H9 (cell line): ENCODE data around the gene G2E3. TPM values are rescaled to one million over a fixed set of nuclear protein-coding genes. Genes with fewer than 3 reads are reported as not detected.

Source experiments
- DNase-seq: peaks from one replicate; pipeline ENCODE4 v3.0.0-alpha.2; 2017
- H2AFZ ChIP-seq: one replicate; pipeline ENCODE4 v1.6.1; 2013; ENCODE audit warnings: mild to moderate bottlenecking, low read length, control low read depth, moderate library complexity
- H2AK5ac ChIP-seq: 2 replicates; pipeline ENCODE4 v1.6.1; 2013; ENCODE audit warnings: low read length, control low read depth, mixed read lengths; ENCODE audit not compliant: insufficient read length
- H2BK120ac ChIP-seq: one replicate; pipeline ENCODE4 v1.6.1; 2013; ENCODE audit warnings: low read depth, mild to moderate bottlenecking, low read length, control low read depth, inconsistent platforms; ENCODE audit not compliant: poor library complexity, severe bottlenecking
- H2BK12ac ChIP-seq: 2 replicates; pipeline ENCODE4 v1.6.1; 2013; ENCODE audit warnings: low read length, control low read depth, mixed read lengths, low read depth; ENCODE audit not compliant: insufficient read length
- H2BK15ac ChIP-seq: 2 replicates; pipeline ENCODE4 v1.6.1; 2013; ENCODE audit warnings: low read depth, low read length, control low read depth
- H2BK20ac ChIP-seq: one replicate; pipeline ENCODE4 v1.6.1; 2013; ENCODE audit warnings: low read depth, mild to moderate bottlenecking, low read length, control low read depth, inconsistent platforms; ENCODE audit not compliant: poor library complexity, severe bottlenecking
- H2BK5ac ChIP-seq: 2 replicates; pipeline ENCODE4 v1.6.1; 2013; ENCODE audit warnings: low read length, control low read depth, mixed read lengths; ENCODE audit not compliant: insufficient read length
- H3K14ac ChIP-seq: 2 replicates; pipeline ENCODE4 v1.6.1; 2013; ENCODE audit warnings: low read length, control low read depth; ENCODE audit not compliant: insufficient read depth
- H3K18ac ChIP-seq: 2 replicates; pipeline ENCODE4 v1.6.1; 2013; ENCODE audit warnings: low read depth, mild to moderate bottlenecking, mixed read lengths, low read length, control low read depth; ENCODE audit not compliant: insufficient read length
- H3K23ac ChIP-seq: 2 replicates; pipeline ENCODE4 v1.6.1; 2013; ENCODE audit warnings: low read length, control low read depth, mixed read lengths, low read depth; ENCODE audit not compliant: insufficient read length
- H3K23me2 ChIP-seq: 2 replicates; pipeline ENCODE4 v1.6.1; 2013; ENCODE audit warnings: low read depth, mild to moderate bottlenecking, mixed read lengths, low read length, control low read depth; ENCODE audit not compliant: insufficient read length, poor library complexity, severe bottlenecking
- H3K27ac ChIP-seq: 2 replicates; pipeline ENCODE4 v1.5.1; 2013; ENCODE audit warnings: low read length, control low read depth, mixed read lengths, low read depth; ENCODE audit not compliant: insufficient read length
- H3K27me3 ChIP-seq: 2 replicates; pipeline ENCODE4 v1.6.1; 2013; ENCODE audit warnings: low read length, control low read depth, inconsistent platforms; ENCODE audit not compliant: insufficient read depth
- H3K4ac ChIP-seq: 2 replicates; pipeline ENCODE4 v1.6.1; 2013; ENCODE audit warnings: low read depth, mild to moderate bottlenecking, control low read depth, inconsistent platforms, low read length, moderate library complexity
- H3K4me1 ChIP-seq: 2 replicates; pipeline ENCODE4 v1.6.1; 2013; ENCODE audit warnings: low read length, control low read depth, inconsistent platforms; ENCODE audit not compliant: insufficient read depth
- H3K4me2 ChIP-seq: 2 replicates; pipeline ENCODE4 v1.6.1; 2013; ENCODE audit warnings: low read length, control low read depth, mixed read lengths; ENCODE audit not compliant: insufficient read length, insufficient read depth
- H3K56ac ChIP-seq: 2 replicates; pipeline ENCODE4 v1.6.1; 2013; ENCODE audit warnings: low read depth, mild to moderate bottlenecking, mixed read lengths, low read length, control low read depth; ENCODE audit not compliant: insufficient read length
- H3K79me1 ChIP-seq: 2 replicates; pipeline ENCODE4 v1.6.1; 2013; ENCODE audit warnings: low read depth, mild to moderate bottlenecking, moderate library complexity, low read length, control low read depth, inconsistent platforms; ENCODE audit not compliant: insufficient read depth, poor library complexity, severe bottlenecking
- H3K79me2 ChIP-seq: 2 replicates; pipeline ENCODE4 v1.6.1; 2013; ENCODE audit warnings: low read length, control low read depth, inconsistent platforms; ENCODE audit not compliant: insufficient read depth
- H3K9ac ChIP-seq: 2 replicates; pipeline ENCODE4 v1.6.1; 2013; ENCODE audit warnings: low read length, control low read depth, mixed read lengths; ENCODE audit not compliant: insufficient read length; ENCODE audit errors: extremely low read depth
- H3K9me3 ChIP-seq: one replicate; pipeline ENCODE4 v1.6.1; 2013; ENCODE audit warnings: low read depth, low read length, inconsistent platforms; ENCODE audit not compliant: control insufficient read depth
- H3T11ph ChIP-seq: one replicate; pipeline ENCODE4 v1.6.1; 2013; ENCODE audit warnings: mild to moderate bottlenecking, low read length, control low read depth, inconsistent platforms
- H4K20me1 ChIP-seq: one replicate; pipeline ENCODE4 v1.6.1; 2013; ENCODE audit not compliant: control insufficient read depth, insufficient read length, insufficient read depth
- H4K5ac ChIP-seq: 2 replicates; pipeline ENCODE4 v1.6.1; 2013; ENCODE audit warnings: low read depth, mild to moderate bottlenecking, mixed read lengths, low read length, control low read depth; ENCODE audit not compliant: insufficient read length
- H4K8ac ChIP-seq: replicated peaks from 2 replicates; pipeline ENCODE4 v1.6.1; 2013; ENCODE audit warnings: low read length, control low read depth, mixed read lengths, low read depth; ENCODE audit not compliant: insufficient read length
- H4K91ac ChIP-seq: 2 replicates; pipeline ENCODE4 v1.6.1; 2013; ENCODE audit warnings: low read depth, mild to moderate bottlenecking, moderate library complexity, mixed read lengths, low read length, control low read depth; ENCODE audit not compliant: insufficient read length
- H3K27ac Mint-ChIP-seq, 3 experiments: 2 replicates in 2 of 3; 3 replicates in 1 of 3; pipeline ENCODE4 v1.8.0; 2020 to 2021; ENCODE audit warnings: mixed read lengths in 3 of 3, mild to moderate bottlenecking in 1 of 3, moderate library complexity in 1 of 3
- H3K27me3 Mint-ChIP-seq: 2 replicates; pipeline ENCODE4 v1.8.0; 2021; ENCODE audit warnings: low read depth, mild to moderate bottlenecking, moderate library complexity, mixed read lengths
- H3K36me3 Mint-ChIP-seq, 3 experiments: 2 replicates in 2 of 3; 3 replicates in 1 of 3; pipeline ENCODE4 v1.8.0; 2020 to 2021; ENCODE audit warnings: low read depth in 3 of 3, mixed read lengths in 3 of 3; ENCODE audit not compliant: insufficient read depth in 1 of 3
- H3K4me1 Mint-ChIP-seq, 2 experiments: 2 replicates each; pipeline ENCODE4 v1.8.0; 2020; ENCODE audit warnings: mixed read lengths in 2 of 2
- H3K4me3 Mint-ChIP-seq, 2 experiments: 2 replicates in 1 of 2; 3 replicates in 1 of 2; pipeline ENCODE4 v1.8.0; 2020 to 2021; ENCODE audit warnings: mild to moderate bottlenecking in 2 of 2, mixed read lengths in 2 of 2, moderate library complexity in 1 of 2
- H3K9me3 Mint-ChIP-seq, 2 experiments: 2 replicates in 1 of 2; 3 replicates in 1 of 2; pipeline ENCODE4 v1.8.0; 2020; ENCODE audit warnings: mild to moderate bottlenecking in 2 of 2, mixed read lengths in 2 of 2, moderate library complexity in 1 of 2
- CTCF ChIP-seq: fragments of 200-600 bp; sonication (generic); conservative IDR thresholded peaks from 3 replicates; pipeline ENCODE4 v1.8.0; 2021; ENCODE audit warnings: antibody characterized with exemption, mild to moderate bottlenecking
- WGBS: extraction: QIAGEN DNeasy Blood & Tissue Kit; methylation state at CpG from one replicate; pipeline ENCODE4 v1.1.7; 2013; ENCODE audit warnings: missing lambda C conversion rate, low lambda C conversion rate, mixed read lengths; ENCODE audit not compliant: insufficient read length; ENCODE audit errors: extremely low coverage; 5-methylcytosine and 5-hydroxymethylcytosine counted together
- total RNA-seq: library from RNA; stranded (reverse); gene quantifications from 2 replicates; pipeline ENCODE4 v1.2.1, GENCODE V29; 2021

Gene G2E3
- total RNA-seq, 1 experiment from 2014 or later: 49.2 TPM

DNA sequence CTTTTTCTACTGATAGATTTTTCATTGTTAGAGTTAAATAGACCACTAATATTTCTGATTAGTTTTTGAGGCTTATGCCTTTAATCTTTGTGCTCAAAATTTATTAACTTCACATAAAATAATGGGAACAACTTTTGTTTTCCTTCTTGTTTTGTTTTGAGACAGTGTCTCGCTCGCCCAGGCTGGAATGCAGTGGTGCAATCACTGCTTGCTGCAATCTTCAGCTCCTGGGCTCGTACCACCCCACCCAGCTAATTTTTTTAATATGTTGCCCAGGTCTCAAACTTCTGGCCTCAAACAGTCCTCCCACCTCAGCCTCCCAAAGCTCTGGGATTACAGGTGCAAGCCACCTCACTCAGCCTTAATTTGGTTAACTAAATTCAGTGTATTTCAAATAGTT is 80.0 kb downstream of the G2E3 start:
- no peaks in the 10 kb centered on the region for H3K79me1 ChIP-seq
- Mint-ChIP-seq H3K27me3 (no peaks in the 10 kb centered on the region), H3K27ac (no peak overlapping the region), H3K4me1 (no peaks in the 10 kb centered on the region), H3K36me3 (peaks cover 33 to 62% (median 50%) of the 10 kb centered on the region in 3 experiments; a peak in 6 of 7 replicates), H3K4me3 (no peak overlapping the region), H3K9me3 (peaks cover 1 to 4% of the 10 kb centered on the region in 2 experiments; a peak in 3 of 5 replicates)
- no peak overlapping the region for H4K91ac ChIP-seq
- no peak overlapping the region for H3K18ac ChIP-seq
- H3K56ac ChIP-seq: no peak overlapping the region
- H4K8ac ChIP-seq: no peak overlapping the region
- H2BK15ac ChIP-seq: no peak overlapping the region
- no peaks in the 10 kb centered on the region for H3K4me1 ChIP-seq
- no peaks in the 10 kb centered on the region for H4K20me1 ChIP-seq
- no peak overlapping the region for H3K23ac ChIP-seq
- H2AFZ ChIP-seq: no peak overlapping the region
- H3K79me2 ChIP-seq: no peaks in the 10 kb centered on the region
- H3K27ac ChIP-seq: no peak overlapping the region
- H2BK12ac ChIP-seq: no peak overlapping the region
- no peak overlapping the region for H2BK5ac ChIP-seq
- no peak overlapping the region for H3T11ph ChIP-seq
- WGBS: no CpG with 5 or more reads among the region's 3 CpGs
- H3K4ac ChIP-seq: no peak overlapping the region
- H3K9me3 ChIP-seq: no peaks in the 10 kb centered on the region
- no peak overlapping the region for H3K14ac ChIP-seq
- no peak overlapping the region for H2BK120ac ChIP-seq
- no peak overlapping the region for H2BK20ac ChIP-seq
- no peak overlapping the region for H4K5ac ChIP-seq
- DNase-seq: no peak
- no peak overlapping the region for H2AK5ac ChIP-seq
- no peaks in the 10 kb centered on the region for H3K23me2 ChIP-seq
- H3K9ac ChIP-seq: no peak overlapping the region
- TF ChIP-seq CTCF: no peak
- H3K27me3 ChIP-seq: no peaks in the 10 kb centered on the region
- no peak overlapping the region for H3K4me2 ChIP-seq
